Activated T-cell treated with anti-CD3 and anti-CD28 coated beads for 1 hour (primary cell): ENCODE data around the gene SCAMP2.

ENCODE experiments used
- DNase-seq: peaks from one replicate; pipeline ENCODE4 v3.0.0-alpha.2; 2020; ENCODE audit warnings: low read depth

The SCAMP2 gene

GRCh38 chr15:74857671-74858368 lies 15.3 kb downstream of the SCAMP2 start:
- no peak for DNase-seq

DNA sequence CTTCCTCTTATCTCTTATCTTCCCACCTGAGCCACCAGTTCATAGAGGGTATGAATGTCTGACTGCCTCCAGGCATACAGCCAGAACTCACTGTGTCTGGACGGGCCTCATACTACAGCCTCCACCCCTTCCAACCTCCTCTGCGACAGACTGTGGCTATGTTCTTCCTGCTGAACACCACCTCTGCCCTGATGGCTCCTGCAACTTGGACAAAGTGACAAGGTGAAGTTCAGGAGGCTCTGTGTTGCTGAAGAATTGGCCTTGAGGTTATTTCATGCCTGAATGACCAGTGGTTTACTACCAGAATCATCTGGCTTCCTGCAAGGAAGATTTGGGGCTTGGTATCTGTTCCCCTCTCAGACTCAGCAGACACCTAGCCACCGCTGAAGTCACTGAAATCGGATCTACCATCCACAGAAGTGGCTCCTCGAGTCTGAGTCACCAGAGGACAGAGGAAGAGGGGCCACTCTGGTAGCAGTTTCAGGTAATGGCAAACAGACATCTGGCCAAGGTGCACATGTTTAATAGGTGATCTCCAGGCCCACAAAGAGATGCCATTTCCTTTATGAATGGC lies 16.0 kb downstream of the SCAMP2 start:
- no peak for DNase-seq

GRCh38 chr15:74856537-74856936 lies 16.6 kb downstream of the SCAMP2 start:
- no peak for DNase-seq

- DNase-seq = no peak
Measured at GRCh38 chr15:74855857-74856256, 17.3 kb downstream of the SCAMP2 start.

GRCh38 chr15:74854453-74855022 lies 18.6 kb downstream of the SCAMP2 start:
- no peak for DNase-seq

GRCh38 chr15:74851960-74852359 lies 21.2 kb downstream of the SCAMP2 start:
- no peak for DNase-seq

- no peak for DNase-seq
Measured at GRCh38 chr15:74850393-74850792, 22.8 kb downstream of the SCAMP2 start.

- no peak for DNase-seq
Measured at GRCh38 chr15:74847432-74847831, 25.7 kb downstream of the SCAMP2 start.

DNA sequence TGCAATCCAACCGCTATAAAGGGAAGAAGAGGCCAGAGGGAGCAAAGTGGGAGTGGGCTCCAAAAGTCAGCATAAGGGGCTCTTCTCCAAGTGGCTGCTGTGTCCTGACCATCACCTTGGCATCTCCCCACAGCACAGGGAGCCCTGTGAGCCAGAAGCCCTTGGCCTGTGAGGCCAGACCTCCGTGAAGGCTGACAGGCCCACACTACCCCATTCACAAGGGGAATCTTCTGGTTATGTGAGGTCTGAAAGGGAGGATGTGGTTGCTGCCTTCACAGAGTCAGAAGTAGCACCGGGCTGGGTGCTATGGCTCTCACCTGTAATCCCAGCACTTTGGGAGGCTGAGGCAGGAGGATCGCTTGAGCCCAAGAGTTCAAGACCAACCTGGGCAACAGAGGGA lies 27.6 kb downstream of the SCAMP2 start:
- no peak for DNase-seq

DNA sequence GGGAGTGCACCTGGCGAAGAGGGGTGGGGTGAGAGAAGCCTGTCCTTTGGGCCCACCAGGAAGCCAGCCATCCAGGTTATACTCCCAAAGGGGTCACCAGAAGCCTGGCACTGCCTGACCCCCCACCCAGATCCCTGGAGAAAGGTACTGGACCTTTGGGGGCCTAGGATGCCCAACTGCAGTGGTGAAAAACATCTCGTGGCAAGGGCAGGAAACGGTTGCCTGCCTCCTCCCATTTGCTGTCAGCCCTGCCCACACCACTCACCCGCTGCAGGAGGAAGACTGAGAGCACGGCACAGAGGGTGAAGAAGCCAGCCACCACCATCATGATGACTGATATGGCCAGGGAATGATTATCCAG lies 28.0 kb downstream of the SCAMP2 start:
- peak; percentile 48 for DNase-seq

DNA sequence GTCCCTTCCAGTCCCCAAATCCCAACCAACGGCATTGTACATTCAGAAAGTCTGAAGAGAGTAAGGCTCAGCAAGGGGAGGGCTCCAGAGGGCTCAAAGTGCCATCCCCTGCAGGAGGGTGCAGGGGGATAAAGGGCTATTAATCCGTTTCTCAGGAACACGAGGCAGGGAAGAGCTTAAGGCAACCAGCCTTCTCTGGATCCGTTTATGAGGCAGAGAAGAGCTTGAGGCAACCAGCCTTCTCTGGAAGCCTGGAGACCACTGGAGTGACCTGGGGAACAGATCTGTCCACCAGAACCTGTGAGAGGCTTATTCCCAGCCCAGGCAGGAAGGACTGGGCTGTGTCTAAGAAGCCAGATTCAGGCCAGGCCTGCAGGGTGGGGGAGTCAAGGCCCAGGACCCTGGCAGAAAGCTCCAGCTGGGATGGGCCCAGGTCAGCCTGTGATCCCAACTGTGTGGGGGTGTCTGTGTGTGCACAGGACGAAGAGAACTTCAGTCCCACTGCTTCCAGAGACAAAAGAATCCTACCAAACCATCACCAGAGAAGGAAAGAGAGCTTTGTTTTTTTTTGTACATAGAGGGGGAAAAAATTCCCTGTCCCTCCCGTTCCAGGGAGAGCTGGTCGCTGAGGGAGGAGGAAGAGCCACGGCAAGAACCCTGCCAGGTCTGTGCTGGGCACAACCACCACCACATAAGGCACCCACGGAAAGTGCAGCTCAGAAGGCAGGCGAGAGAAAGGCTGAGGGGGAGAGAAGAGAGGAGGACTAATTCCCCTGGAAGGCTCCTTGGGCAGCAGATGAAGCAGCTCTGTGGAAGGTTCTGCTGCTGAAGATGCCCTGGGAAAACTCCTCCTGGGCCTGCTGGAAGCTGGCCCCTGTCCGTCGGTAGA lies 28.6 kb downstream of the SCAMP2 start:
- DNase-seq = no peak

DNA sequence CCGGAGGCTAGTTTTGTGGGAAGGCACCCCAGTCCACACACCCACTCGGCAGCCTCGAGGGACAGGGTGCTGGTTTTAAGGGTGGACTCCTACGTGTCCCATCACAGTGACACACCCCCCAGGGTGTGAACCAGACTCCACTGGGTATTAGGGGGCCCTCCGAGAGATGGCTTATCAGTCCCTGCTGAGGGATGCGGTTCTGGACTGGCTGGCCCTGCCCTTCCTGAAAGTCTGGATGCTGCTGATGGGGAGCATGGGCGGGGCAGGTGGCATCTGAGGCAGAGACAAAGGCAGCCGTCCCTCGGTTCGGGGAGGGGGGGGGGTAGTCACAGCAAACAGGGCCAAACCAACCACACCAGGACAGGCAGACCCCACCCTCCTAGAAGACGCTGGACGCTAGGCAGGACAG lies 29.3 kb downstream of the SCAMP2 start:
- no peak for DNase-seq

DNA sequence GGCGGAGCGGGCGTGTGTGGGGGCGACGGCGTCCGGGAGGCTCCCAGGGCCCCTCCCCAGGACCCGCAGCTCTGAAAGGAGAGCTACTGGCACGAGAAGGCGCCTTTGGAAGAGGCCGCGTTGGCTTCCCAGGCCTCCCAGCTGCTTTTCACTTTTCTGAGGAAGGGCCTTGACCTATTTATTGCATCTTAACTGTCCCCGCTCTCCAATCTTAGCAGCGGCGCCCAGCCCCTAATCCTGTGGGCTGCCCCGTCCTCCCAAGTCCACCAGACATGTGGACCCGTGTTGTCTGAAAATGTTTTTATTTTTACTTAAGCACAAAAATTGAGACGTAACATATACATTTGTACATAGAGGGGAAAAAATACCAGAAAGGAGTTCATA lies 29.7 kb downstream of the SCAMP2 start:
- DNase-seq = no peak

GRCh38 chr15:74842581-74843444 lies 30.4 kb downstream of the SCAMP2 start, which contains the start of gene ULK3:
ULK3 (minus strand) TSS chr15:74843156; CDS start chr15:74843105, 51 bp downstream.
- DNase-seq = peak; percentile 91

DNA sequence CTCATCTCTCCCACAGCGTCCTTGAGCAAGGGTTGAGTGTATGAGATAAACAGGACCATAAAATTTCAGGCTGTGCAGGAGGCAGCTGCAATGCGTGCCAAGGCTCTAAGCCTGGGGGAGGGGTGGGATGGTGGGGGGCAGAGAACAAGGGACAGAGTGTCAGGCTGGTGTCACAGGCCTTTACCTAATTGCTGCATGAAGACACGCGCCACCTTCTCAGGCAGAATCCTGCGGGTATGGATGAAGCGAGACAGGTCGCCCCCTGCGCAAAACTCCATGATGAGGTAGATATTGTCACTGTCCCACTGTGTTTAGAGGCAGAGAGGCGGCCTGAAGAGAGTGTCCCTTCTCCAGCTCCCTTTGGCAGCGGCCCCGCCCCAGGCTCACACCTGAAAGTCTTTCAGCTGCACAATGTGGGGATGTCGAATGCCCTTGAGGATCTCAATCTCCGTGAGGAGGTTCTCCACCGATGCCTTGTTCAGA lies 31.2 kb downstream of the SCAMP2 start:
- DNase-seq = no peak

DNA sequence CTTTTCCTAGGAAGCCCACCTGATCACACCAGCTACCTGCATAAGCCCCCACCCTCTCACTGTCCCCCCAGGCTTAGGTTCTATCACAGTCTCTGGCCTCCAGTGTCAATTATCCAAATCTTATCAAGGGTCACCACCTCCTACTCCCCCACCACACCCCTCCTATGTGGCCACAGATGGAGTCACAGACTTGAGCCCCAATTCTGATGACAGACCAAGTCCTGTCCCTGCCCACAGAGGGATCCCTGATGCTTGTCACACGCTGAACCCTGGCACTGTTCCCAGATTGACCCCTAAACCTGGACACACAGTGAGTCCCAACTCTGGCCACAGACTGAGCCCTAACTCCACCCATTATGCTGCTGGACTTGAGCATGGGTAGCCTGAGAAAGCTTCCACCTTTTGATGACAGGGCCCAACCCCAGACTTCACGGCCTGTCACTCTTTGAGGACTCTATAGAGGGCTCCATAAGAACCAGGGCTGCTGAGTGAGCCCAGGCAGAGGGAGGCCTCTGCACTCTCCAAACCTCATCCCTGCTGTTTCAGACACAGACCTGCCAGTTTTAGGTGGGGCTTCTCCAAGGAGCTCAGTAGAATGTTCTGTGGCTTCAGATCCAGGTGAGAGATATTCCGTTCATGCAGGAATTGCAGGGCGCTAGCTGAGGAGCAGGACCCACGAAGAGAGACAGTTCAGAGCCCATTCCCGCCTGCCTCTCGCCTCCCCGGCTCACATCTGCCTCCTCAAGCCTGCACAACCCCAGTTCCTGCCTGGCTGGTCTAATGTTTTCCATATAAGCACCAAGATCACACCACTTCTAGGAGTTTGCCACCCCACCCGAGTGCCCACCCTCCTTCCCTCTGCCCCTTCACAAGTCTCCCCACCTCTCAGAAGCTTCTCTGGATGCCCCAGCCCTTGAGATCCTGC lies 32.1 kb downstream of the SCAMP2 start:
- no peak for DNase-seq

DNA sequence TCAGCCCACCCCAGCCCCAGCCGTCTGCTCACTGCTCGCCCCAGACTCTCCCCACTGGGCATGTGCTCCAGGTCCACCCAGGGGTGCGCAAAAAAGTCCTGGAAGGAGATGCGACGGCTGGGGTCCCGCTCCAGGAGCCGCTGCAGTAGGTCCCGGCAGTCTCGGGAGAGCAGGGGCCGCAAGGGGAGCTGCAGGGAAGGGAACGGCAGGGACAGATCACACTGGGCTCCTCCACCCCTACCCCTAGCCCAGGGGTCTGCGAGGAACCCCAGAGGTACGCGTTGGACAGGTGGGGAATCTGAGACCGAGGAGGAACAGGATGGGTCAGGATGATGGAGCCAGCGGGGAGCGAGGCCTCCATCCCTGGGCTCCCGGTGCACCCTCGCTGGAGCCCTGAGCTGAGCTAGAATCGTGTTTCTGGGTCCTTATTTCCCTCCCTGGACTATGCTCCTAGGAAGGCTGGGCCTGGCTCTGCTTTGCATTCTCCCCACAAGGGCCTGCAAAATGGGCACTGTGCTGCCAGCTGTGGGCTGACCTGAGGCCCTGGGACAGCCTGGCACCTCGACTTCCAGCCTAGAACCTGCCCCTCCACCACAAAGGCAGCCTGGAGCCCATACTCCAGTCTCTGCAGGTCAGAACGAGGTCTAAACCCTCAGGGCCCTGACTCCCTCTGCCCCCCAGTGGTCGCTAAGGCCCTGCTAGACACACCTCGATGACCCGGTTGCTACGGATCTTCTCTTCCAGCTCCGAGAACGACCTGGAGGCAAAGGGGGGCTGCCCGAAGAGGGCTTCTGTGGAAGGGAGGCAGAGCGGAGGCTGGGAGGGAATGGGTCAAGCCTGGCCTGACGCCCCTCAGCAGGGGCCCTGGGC lies 33.4 kb downstream of the SCAMP2 start:
- DNase-seq = no peak

DNA sequence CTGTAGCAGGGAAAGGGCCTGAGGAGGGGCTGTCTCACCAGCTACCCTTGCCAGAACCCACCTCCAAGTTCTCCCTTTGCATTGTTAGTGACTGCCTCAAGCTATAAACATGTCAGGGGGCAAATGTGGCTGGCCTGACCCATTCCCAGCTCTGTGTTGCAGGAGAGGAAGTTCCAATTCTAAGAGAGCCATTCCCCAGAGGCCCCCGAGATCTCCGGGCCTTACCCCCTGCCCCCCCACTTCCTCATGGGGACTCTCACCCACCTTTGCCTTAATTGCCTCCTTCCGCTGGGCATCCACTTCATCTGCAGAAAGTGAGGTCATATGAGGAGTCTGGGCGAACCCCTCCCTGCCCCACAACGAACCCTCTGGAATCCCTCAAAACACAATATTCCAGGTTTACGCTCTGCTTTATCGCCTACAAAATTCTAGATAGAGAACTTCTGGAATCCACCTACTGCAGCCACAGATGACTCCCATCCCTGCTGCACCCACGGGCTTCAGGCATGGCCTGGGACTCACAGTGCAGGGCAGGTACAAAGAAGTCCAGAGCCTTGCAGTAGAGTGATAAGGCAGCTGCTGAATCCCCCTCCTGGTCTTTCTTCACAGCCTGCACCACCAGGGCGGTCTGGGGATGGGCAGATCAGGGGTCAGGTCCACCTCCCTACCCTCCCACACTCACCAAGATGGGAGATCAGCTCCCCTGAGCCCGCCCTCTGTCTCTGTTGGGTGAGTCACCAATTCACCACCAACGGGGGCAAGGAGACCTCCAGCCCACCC lies 34.2 kb downstream of the SCAMP2 start:
- no peak for DNase-seq

- no peak for DNase-seq
Measured at GRCh38 chr15:74838137-74838516, 35.0 kb downstream of the SCAMP2 start.
